ENCODE results near the gene SLC35A5.
A peak's percentile ranks its signal among the peaks of the same experiment; 100 is the strongest.

SLC35A5 gene

GRCh38 chr3:112627419-112627818, 65.6 kb downstream of the SLC35A5 start:
- DNase-seq: no peak

- DNase-seq: peak; percentile 3 to 53
These were observed 66.1 kb downstream of the SLC35A5 start for GRCh38 chr3:112627919-112628466.

DNA sequence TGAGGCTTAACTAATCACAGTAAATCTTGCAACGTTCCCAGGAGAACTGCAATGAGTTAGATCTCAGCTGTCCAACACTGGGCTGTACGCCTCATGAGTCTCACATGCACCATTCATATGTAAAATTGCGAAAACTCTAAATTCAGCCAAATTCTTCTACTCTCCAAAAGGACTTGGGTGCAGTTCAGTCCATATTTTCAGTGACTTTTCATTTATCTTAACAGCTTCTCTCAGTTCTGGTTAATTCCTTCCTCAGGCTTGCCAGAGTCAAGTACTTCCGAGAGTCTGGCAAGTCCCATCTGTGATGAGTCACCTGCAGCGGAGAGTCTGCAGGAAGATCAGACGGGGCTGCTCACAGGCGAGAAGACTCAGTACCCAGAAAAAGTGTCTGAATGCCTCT, 67.6 kb downstream of the SLC35A5 start:
- DNase-seq: no peak

- DNase-seq: no peak
These were observed 69.4 kb downstream of the SLC35A5 start for GRCh38 chr3:112631257-112631656.

DNA sequence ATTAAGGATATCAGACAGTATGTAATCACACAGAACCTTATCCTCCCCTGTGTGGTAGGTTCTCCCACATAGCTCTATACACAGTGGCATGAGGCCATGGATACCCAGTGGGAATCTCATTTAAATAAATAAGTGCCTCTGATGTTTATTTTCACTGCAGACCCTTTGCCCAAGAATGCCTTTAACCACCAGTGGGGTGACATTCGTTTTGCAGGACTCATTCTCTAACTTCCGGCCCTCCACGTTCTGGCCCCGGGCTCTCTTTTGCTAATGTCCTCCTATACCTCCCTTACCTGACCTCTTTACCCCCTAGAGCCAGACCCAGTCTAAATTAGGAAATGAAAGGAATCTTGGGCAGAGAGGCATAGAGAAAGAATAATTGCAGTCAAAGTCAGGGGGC, 70.8 kb downstream of the SLC35A5 start:
- DNase-seq: no peak

DNA sequence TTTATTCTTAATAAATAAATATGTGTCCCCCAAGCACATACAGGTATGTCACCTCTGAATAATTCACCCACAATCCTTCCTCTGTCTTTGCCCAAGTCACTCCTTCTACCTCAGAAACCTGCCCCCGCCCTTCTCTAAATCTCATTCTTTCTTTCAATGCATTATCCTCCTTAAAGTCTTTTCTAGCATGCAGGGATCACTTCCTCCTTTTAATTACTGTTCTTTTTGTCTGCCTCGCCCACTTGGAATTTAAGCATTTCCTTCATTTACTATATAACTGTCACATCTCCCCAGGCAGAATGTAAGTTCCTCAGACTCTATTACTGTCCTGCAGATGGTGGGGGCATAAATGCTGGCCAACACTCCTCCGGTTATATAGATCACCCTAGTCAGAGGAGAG, 71.3 kb downstream of the SLC35A5 start:
- DNase-seq: no peak

- DNase-seq: no peak
These were observed 71.9 kb downstream of the SLC35A5 start for GRCh38 chr3:112633757-112634156.

- DNase-seq: no peak
These were observed 73.1 kb downstream of the SLC35A5 start for GRCh38 chr3:112634786-112635541.

Measured in NCI-H1930 (cell line).